Measurements from ENCODE around the gene TLE2. TPM values are rescaled to one million over a fixed set of nuclear protein-coding genes. Genes with fewer than 3 reads are reported as not detected.

Gene TLE2
- total RNA-seq, 4 donors from 2014 or later = 5.4 to 22.7 (median 7.6) TPM

DNA sequence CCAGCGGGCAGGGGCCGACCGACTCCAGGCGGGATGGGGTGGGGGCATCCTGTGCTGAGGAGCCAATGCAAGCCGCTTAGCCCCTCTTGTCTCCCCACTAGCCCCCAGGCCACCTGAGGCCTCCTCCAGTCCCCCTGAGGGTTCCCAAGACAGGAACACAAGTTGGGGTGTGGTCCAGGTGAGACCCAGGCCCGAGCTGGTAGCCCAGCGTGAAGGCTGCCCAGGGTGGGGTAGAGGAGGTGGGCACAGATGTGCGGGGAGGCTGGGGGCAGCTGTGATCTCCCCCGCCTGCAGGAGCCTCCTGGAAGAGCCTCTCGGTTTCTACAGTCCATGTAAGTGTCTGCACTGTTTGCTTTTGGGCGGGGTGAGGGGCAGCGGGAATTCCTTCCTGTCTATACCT, 41.3 kb downstream of the TLE2 start:
- Histone ChIP-seq H3K4me3 (no peak overlapping the region), H3K27ac (no peak overlapping the region), H3K4me1 (peaks cover 13 to 18% (median 13%) of the 10 kb centered on the region in 3 donors), H3K9me3 (no peaks in the 10 kb centered on the region), H3K36me3 (no peaks in the 10 kb centered on the region), H3K27me3 (peaks cover 0 to 21% (median 0%) of the 10 kb centered on the region in 4 donors)
- no peak for DNase-seq
- TF ChIP-seq, protein P1, sequence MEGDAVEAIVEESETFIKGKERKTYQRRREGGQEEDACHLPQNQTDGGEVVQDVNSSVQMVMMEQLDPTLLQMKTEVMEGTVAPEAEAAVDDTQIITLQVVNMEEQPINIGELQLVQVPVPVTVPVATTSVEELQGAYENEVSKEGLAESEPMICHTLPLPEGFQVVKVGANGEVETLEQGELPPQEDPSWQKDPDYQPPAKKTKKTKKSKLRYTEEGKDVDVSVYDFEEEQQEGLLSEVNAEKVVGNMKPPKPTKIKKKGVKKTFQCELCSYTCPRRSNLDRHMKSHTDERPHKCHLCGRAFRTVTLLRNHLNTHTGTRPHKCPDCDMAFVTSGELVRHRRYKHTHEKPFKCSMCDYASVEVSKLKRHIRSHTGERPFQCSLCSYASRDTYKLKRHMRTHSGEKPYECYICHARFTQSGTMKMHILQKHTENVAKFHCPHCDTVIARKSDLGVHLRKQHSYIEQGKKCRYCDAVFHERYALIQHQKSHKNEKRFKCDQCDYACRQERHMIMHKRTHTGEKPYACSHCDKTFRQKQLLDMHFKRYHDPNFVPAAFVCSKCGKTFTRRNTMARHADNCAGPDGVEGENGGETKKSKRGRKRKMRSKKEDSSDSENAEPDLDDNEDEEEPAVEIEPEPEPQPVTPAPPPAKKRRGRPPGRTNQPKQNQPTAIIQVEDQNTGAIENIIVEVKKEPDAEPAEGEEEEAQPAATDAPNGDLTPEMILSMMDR (IDR thresholded peaks at IDR 0.05) = no peak
- no peak for TF ChIP-seq POLR2A (IDR thresholded peaks at IDR 0.05)
- intact Hi-C loops (cut with DNase I) = no loop called here
- WGBS, 2 donors = 80% methylated on average over 2 of the region's 12 CpGs; no CpG with 5 or more reads in 1 of the 2 donors

DNA sequence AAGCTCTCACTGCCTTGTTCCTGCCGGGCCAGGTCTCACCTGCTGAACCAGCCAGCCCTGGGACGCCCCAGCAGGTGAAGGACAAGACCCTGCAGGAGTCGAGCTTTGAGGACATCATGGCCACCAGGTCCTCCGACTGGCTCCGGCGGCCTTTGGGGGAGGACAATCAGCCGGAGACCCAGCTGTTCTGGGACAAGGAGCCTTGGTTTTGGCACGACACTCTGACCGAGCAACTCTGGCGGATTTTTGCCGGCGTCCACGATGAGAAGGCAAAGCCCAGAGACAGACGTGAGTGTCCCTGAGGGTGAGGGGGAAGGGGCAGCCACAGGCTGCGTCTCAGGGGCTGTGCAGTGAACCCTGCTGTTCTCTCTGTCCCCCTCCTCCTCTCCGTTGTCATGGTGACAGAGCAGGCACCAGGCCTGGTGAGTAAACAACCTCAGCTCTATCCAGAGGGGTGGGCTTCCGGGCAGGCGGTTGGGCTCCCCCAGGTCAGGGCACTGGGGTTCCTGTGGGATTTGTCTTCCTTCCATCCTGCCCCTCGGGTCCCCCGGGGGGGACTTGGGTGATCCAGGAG, 42.0 kb downstream of the TLE2 start:
- intact Hi-C loops (cut with DNase I) = no loop called here

GRCh38 chr19:2984215-2984528, 44.9 kb downstream of the TLE2 start:
- peak overlapping the region; percentile 68 to 94 (median 82) for H3K27ac ChIP-seq
- TF ChIP-seq, protein P1 (IDR thresholded peaks at IDR 0.05) = no peak
- TF ChIP-seq POLR2A (IDR thresholded peaks at IDR 0.05) = no peak
- intact Hi-C loops (cut with DNase I) = no loop called here
- H3K36me3 ChIP-seq = no peaks in the 10 kb centered on the region
- DNase-seq = no peak
- peak overlapping the region in 3 of 4 donors; percentile 27 to 50 (median 31) for H3K4me3 ChIP-seq
- no peaks in the 10 kb centered on the region for H3K9me3 ChIP-seq
- WGBS, 2 donors = 7 to 13% methylated on average over 3 to 6 of the region's 14 CpGs
- H3K4me1 ChIP-seq = peaks cover 17 to 33% (median 18%) of the 10 kb centered on the region in 3 donors
- H3K27me3 ChIP-seq = peaks cover 0 to 21% (median 0%) of the 10 kb centered on the region in 4 donors

More for the DNA sequence above, 42.0 kb downstream of the TLE2 start:
- H3K36me3 ChIP-seq = no peaks in the 10 kb centered on the region
- DNase-seq = no peak
- H3K27ac ChIP-seq = no peak overlapping the region
- H3K9me3 ChIP-seq = no peaks in the 10 kb centered on the region
- H3K4me1 ChIP-seq = peaks cover 17 to 25% (median 18%) of the 10 kb centered on the region in 3 donors
- TF ChIP-seq, protein P1 (IDR thresholded peaks at IDR 0.05) = no peak
- no peak for TF ChIP-seq POLR2A (IDR thresholded peaks at IDR 0.05)
- H3K4me3 ChIP-seq = no peak overlapping the region
- 29 to 66% methylated on average over 1 to 7 of the region's 20 CpGs for WGBS, 2 donors
- H3K27me3 ChIP-seq = peaks cover 0 to 21% (median 0%) of the 10 kb centered on the region in 4 donors

DNA sequence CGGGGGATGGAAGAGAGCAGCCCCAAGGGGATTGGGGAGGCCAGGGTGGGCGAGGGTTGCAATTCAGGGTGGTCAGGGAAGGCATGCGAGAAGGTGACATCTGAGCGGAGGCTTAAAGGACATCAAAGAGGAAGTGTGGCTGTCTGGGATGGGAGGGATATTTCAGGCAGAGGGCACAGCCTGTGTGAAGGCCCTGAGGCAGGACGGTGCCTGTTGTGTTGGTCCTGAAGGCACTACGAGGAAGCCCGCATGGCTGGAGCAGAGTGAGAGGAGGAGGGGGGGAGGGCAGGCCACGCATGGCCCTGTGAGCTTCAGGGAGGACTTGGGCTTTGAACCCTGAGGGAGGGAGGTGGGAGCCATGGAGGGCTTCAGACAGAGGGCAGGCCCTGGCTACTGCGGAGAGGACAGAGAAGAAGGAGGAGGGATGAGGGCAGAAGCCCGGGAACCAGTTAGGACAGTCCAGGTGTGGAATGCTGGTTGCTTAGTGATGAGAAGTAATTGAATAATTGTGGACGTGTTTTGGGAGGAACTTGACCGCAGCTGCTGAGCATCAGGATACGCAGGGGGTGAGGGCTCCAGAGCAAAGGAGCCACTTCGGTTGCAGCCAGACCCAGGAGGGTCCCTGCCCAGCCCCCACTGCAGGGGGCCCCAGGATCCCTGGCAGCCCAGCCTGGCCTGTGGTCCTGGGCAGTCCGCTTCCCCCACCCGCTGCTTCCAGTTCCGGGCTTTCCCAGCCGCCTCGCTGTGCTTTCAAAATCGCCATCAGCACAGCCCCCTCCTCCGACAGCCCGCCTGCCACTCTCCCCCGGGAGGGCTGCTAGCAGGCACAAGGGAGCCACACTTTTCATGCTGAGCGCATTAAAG, 45.5 kb downstream of the TLE2 start:
- Histone ChIP-seq H3K4me3 (peak overlapping the region in 3 of 4 donors; percentile 27 to 50 (median 31)), H3K27ac (peak overlapping the region; percentile 68 to 94 (median 82)), H3K4me1 (peaks cover 17 to 33% (median 18%) of the 10 kb centered on the region in 3 donors), H3K36me3 (no peaks in the 10 kb centered on the region), H3K27me3 (peaks cover 0 to 21% (median 0%) of the 10 kb centered on the region in 4 donors), H3K9me3 (no peaks in the 10 kb centered on the region)
- no peak for DNase-seq
- WGBS, 2 donors = 9 to 12% methylated on average over 12 to 14 of the region's 24 CpGs
- TF ChIP-seq POLR2A (IDR thresholded peaks at IDR 0.05) = no peak
- TF ChIP-seq, protein P1 (IDR thresholded peaks at IDR 0.05) = no peak
- intact Hi-C loops (cut with DNase I) = no loop called here

DNA sequence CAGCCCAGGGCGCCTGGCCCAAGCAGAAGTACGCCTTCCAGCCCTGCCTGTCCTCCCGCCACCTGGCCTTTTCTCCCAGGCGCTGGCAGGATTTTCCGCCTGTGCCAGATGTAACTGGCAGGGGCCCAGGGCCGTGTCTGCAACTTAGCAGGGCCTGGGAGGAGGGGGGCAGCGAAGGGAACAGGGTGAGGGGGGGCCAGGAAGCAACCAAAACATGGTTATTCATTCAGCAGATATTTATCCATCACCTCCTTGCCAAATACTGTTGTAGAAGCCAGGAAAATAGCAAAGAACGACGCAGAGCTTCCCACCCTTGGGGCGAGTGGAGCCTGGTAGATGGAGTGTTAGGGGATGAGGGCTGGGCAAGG, 46.1 kb downstream of the TLE2 start:
- TF ChIP-seq, protein P1 (IDR thresholded peaks at IDR 0.05) = no peak
- TF ChIP-seq POLR2A (IDR thresholded peaks at IDR 0.05) = no peak
- Histone ChIP-seq H3K4me3 (peak overlapping the region in 1 of 4 donors; percentile 50), H3K9me3 (no peaks in the 10 kb centered on the region), H3K4me1 (peaks cover 18 to 37% (median 19%) of the 10 kb centered on the region in 3 donors), H3K36me3 (no peaks in the 10 kb centered on the region), H3K27ac (peak overlapping the region; percentile 68 to 94 (median 82)), H3K27me3 (peaks cover 0 to 21% (median 0%) of the 10 kb centered on the region in 4 donors)
- intact Hi-C loops (cut with DNase I) = no loop called here
- WGBS, 2 donors = 16 to 27% methylated on average over 3 of the region's 10 CpGs
- no peak for DNase-seq
